HG02852 (cell line): Measurements from ENCODE around the gene CCDC102A.
A peak's percentile ranks its signal among the peaks of the same experiment; 100 is the strongest.
"Not testable (repeated sequence)": the region's sequence is repeated elsewhere in the genome, so short reads cannot be mapped to it uniquely, and the experiment has no call there.

ENCODE experiments used
- ATAC-seq: cut with Tn5 transposase; IDR thresholded peaks from one replicate; pipeline ENCODE4 v1.9.1; 2021; ENCODE audit warnings: mild to moderate bottlenecking, moderate library complexity; ENCODE audit not compliant: unreplicated experiment

The CCDC102A gene

GRCh38 chr16:57536306-57537193, at the start of gene CCDC102A:
Gene CCDC102A, minus strand, starts transcription at chr16:57536571. Its CDS starts 7,394 bp downstream, at chr16:57529177.
- ATAC-seq, result peak; percentile 23

DNA sequence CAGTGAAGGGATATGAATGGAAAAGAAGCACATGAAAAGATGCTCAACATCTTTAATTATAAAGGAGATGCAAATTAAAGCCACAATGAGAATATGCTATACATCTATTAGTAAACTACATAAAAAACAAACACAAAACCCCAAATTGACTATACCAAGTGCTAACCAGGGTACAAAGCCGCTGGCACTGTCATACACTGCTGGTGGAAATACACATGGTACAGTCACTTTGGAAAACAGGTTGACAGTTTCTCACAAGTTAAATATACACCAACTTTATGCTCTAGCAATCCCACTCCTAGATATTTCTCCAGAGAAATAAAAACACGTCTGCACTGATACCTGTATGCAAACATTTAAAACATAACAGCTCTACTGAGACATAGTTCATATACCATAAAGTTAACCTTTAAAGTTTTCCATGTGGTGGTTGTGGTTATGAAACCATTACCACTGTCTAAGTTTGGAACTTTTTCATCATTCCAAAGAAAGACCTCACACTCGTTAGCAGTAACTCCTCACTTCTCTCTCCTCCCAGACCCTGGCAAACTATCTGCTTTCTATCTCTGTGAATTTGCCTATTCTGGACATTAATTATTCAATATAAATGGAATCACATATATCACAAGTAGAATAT, 48.8 kb upstream of the CCDC102A start:
- no peak for ATAC-seq

DNA sequence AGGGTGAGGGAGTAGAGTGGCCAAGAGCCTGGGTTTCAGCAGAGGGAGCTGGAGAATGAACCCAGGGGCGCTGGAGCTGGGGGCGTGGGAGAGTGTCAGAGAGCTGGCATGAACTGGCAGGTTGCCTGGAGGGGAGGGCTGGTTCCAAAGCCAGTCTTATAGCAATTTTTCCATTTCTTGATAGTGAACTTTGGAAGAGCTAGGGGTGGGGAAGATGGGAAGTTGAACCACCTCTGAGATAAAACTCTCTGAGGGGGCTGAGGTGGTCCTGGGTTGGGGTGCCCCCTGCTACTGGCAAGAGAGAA, 42.9 kb upstream of the CCDC102A start:
- no peak for ATAC-seq

GRCh38 chr16:57578521-57579360, 42.4 kb upstream of the CCDC102A start:
- ATAC-seq, result no peak

DNA sequence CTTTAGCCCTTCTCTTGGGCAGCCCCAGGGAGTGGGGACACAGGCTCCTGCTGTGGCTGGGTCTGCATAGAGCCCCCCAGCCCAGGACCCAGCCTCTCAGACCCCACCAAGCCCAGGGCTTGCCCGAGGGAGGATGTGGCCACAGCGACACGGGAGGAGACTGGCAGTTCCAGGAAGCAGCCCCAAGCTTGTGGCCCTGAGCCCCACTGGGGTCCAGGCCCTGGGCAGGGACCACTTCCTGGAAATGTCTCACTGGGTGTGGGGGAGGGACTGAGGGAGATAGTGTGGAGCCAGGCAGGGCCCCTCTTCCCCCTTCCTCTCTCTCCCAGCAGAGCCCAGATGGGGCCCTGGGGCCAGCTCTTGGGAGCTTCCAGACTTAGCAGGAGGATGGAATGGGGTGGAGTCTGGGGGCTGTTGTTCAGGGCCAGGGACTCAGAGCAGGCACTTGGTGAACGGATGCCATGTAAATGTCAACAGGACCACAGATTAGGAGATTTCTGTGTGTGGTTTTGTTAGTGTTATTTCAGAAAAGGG, 41.4 kb upstream of the CCDC102A start:
- no peak for ATAC-seq

- ATAC-seq, result no peak
Measured at GRCh38 chr16:57577214-57577613, 40.8 kb upstream of the CCDC102A start.

DNA sequence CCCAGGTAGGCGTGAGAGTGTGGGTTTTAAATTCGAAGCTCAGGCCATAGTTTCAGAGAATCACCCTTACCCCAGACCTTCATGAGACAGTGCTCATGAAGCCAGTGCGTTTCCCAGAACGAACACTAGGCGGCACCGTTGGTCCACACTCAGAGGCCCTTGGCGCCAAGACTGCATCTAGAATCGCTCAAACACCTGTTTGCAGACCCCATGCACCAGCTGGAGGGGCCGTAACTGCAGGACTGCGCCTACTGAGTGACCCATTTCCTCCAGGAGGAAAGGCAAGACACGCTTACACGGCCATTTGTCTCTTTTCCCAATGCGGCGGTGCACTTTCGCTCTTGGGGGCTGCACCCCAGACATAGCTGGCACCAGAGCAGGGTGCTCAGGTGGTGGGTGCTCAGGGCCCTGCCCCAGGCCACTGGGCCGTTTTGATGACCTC, 40.1 kb upstream of the CCDC102A start:
- peak; percentile 59 for ATAC-seq

GRCh38 chr16:57575468-57576277, 39.3 kb upstream of the CCDC102A start:
- ATAC-seq, result no peak

- no peak for ATAC-seq
Measured at GRCh38 chr16:57574646-57575467, 38.5 kb upstream of the CCDC102A start.

GRCh38 chr16:57574086-57574485, 37.7 kb upstream of the CCDC102A start:
- no peak for ATAC-seq

- no peak for ATAC-seq
Measured at GRCh38 chr16:57572978-57573728, 36.8 kb upstream of the CCDC102A start.

- no peak for ATAC-seq
Measured at GRCh38 chr16:57571098-57571497, 34.7 kb upstream of the CCDC102A start.

DNA sequence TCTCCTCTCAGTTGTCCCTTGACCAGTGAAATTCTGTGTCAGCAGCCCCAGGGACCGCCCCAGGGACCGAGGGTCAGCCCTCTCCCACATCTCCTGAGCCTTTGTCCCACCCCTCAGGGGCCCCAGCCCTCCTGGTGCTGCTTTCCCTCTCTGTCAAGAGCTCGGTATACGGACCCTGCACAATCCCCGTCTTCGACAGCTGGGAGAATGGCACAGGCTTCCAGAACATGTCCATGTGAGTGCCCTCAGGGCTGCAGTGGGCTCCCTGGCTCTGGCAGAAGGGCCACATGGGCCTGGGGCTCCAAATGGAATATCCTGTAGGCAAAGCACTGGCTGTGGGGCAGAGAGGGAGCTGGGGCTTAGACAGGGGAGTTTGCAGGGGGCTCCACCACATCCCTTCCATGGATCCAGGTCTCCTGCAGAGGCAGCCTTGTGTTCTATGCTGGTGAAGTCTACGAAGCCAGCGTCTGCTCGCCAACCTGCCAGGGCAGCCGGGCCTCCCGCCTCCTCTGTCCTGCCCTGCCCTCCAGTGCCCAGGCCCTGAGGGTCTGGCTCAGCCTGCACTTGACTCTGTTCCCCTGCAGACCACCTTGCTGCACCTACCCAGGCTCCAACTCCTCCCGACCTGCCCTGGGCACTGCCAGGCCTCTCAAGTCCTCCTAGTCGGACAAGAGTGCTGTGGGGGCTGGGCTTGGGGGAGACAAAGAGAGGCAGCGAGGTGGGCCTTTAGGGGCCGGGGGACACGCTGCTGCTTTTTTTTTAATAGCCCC, 34.1 kb upstream of the CCDC102A start:
- ATAC-seq, result no peak

DNA sequence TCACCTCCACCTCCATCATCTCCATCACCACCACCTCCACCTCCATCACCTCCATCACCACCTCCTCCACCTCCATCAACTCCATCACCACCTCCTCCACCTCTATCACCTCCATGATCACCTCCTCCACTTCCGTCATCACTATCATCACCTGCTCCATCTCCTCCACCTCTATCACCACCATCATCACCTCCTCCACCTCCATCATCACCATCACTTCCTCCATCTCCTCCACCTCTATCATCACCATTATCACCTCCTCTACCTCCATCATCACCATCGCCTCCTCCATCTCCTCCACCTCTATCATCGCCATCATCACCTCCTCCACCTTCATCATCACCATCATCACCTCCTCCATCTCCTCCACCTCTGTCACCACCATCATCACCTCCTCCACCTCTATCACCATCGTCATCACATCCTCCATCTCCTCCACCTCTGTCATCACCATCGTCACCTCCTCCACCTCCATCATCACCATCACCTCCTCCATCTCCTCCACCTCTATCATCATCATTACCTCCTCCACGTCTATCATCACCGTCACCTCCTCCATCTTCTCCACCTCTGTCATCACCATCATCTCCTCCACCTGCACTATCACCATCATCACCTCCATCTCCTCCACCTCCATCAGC, 33.1 kb upstream of the CCDC102A start:
- no peak for ATAC-seq

DNA sequence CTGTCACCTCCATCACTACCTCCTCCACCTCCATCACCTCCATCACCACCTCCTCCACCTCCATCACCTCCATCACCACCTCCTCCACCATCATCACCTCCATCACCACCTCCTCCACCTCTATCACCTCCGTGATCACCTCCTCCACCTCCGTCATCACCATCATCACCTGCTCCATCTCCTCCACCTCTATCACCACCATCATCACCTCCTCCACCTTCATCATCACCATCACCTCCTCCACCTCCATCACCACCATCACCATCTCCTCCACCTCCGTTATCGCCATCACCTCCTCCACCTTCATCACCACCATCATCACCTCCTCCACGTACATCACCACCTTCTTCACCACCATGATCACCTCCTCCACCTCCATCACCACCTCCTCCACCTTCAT, 32.4 kb upstream of the CCDC102A start:
- ATAC-seq, result not testable (repeated sequence)

DNA sequence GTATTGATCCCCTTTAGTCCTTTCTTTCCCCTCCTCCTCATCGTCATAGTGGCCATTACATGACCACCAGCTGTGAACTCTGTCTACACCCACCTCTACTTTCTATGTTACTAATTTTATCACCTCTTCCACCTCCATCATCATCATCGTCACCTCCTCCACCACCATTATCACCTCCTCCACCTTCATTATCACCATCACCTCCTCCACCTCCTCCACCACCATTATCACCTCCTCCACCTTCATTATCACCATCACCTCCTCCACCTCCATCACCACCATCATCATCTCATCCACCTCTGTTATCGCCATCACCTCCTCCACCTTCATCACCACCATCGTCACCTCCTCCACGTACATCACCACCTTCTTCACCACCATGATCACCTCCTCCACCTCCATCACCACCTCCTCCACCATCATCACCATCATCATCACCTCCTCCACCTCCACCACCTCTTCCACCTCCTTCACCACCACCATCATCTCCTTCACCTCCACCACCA, 31.9 kb upstream of the CCDC102A start:
- no peak for ATAC-seq

DNA sequence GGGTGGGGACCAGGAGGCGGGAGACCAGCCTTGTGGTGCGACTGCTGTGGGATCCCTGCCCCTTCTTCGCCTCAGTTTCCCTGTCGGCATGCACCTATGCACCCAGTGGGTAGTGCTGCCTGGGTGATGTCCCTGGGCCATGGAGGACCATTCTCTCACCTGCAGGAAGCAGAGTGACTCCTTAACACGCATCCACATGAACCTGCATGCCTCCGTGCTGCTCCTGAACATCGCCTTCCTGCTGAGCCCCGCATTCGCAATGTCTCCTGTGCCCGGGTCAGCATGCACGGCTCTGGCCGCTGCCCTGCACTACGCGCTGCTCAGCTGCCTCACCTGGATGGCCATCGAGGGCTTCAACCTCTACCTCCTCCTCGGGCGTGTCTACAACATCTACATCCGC, 31.3 kb upstream of the CCDC102A start:
- ATAC-seq, result no peak
